Measurements from ENCODE around the gene MX2.
"Not testable (repeated sequence)": the region's sequence is repeated elsewhere in the genome, so short reads cannot be mapped to it uniquely, and the experiment has no call there.

Gene MX2, protein sequence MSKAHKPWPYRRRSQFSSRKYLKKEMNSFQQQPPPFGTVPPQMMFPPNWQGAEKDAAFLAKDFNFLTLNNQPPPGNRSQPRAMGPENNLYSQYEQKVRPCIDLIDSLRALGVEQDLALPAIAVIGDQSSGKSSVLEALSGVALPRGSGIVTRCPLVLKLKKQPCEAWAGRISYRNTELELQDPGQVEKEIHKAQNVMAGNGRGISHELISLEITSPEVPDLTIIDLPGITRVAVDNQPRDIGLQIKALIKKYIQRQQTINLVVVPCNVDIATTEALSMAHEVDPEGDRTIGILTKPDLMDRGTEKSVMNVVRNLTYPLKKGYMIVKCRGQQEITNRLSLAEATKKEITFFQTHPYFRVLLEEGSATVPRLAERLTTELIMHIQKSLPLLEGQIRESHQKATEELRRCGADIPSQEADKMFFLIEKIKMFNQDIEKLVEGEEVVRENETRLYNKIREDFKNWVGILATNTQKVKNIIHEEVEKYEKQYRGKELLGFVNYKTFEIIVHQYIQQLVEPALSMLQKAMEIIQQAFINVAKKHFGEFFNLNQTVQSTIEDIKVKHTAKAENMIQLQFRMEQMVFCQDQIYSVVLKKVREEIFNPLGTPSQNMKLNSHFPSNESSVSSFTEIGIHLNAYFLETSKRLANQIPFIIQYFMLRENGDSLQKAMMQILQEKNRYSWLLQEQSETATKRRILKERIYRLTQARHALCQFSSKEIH

GRCh38 chr21:41361786-41362604 is at the start of gene MX2:
Gene MX2 (plus strand): TSS chr21:41362027. CDS start chr21:41376907, 14,880 bp downstream.
- DNase-seq = peak in 1 of 56 donors; percentile 27

GRCh38 chr21:41313285-41314164 is 48.3 kb upstream of the MX2 start:
- DNase-seq = not testable (repeated sequence)

DNA sequence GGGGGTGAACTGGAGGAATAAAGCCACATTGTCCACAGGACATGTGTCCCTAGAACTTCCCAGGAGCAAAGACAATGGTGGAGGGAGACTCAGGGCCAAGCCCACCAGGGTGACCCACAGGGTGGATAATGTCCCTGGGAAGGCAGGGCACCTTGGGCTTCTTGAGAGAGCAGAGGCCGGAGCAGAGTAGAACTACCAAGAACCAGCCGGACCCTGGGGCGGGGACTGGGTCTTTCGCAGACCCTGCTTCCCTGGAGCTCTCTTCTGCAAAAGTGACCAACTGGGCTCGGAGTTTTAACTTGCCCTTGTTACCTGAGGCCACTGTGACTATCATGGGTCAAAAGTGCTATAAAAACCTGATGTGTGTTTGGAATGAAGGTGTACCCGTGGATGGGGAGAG is 46.1 kb upstream of the MX2 start:
- DNase-seq = no peak

- DNase-seq = peak in 1 of 56 donors; percentile 8
These were observed 45.4 kb upstream of the MX2 start, which contains the start of gene FAM3B for GRCh38 chr21:41316200-41317062. Gene FAM3B (plus strand): TSS chr21:41316801. CDS start chr21:41316880, 79 bp downstream.

- no peak for DNase-seq
These were observed 44.8 kb upstream of the MX2 start for GRCh38 chr21:41317063-41317392.

GRCh38 chr21:41317458-41317857 is 44.4 kb upstream of the MX2 start:
- DNase-seq = no peak

GRCh38 chr21:41318218-41318617 is 43.6 kb upstream of the MX2 start:
- DNase-seq = no peak

GRCh38 chr21:41319273-41319672 is 42.6 kb upstream of the MX2 start:
- no peak for DNase-seq

DNA sequence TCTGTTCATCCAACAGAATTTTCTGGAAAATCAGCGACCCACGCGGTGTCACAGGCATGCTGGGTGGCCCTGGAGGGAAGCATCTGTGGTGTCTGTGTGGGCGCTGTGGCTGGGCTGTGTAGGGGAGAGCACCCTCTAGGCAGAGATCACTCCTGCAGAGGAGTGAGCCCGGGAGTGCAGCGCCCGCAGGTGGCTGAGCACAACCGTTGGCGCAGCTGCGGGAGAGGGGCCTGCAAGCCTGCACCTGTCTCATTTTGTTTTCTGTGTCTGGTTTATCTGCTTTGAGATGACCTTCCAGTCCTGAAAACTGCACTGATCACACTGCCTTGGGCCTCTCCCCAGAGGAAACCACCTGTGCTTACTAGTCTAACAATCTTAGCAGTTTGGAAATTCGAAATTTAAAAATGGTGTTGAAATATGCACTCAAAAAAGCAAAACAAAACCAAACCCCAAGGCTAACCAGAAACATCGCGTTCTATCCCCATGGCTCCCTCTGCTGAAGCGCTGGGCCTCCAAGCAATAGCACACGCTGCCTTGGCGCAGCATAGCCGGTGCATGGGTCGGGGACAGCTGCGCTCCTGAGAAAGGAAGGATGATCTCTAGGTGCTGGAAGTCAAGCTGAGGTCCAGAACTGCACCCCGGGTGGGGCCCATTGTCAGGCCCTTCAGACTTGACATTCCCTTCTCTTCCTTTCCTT is 40.5 kb upstream of the MX2 start:
- DNase-seq = no peak

DNA sequence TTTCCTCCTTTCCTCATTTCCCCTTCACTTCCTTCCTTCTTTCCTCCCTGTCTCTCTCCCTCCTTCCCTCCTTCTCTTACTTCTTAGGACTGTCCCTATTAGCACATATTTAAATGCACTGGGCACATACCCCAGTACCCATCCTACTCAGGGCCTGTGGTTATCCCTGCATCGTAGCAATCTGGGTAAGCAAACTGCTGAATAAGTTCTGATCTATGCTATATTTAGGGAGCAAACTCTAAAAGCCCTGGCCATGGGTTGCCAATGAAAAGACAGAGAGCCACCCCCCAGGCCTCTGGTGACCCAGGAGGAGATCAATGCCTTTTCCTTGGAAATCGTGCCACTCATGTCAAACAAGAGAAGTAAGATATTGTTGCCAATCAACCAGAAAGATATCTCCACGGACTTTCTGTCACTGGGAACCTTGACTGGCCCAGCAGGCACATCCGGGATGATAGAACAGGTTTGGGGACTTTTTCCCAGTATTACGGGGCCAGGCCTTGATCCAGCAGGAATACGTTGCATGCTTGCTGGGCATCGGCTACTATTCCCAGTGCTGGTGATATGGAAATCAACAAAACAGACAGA is 39.8 kb upstream of the MX2 start:
- DNase-seq = no peak

DNA sequence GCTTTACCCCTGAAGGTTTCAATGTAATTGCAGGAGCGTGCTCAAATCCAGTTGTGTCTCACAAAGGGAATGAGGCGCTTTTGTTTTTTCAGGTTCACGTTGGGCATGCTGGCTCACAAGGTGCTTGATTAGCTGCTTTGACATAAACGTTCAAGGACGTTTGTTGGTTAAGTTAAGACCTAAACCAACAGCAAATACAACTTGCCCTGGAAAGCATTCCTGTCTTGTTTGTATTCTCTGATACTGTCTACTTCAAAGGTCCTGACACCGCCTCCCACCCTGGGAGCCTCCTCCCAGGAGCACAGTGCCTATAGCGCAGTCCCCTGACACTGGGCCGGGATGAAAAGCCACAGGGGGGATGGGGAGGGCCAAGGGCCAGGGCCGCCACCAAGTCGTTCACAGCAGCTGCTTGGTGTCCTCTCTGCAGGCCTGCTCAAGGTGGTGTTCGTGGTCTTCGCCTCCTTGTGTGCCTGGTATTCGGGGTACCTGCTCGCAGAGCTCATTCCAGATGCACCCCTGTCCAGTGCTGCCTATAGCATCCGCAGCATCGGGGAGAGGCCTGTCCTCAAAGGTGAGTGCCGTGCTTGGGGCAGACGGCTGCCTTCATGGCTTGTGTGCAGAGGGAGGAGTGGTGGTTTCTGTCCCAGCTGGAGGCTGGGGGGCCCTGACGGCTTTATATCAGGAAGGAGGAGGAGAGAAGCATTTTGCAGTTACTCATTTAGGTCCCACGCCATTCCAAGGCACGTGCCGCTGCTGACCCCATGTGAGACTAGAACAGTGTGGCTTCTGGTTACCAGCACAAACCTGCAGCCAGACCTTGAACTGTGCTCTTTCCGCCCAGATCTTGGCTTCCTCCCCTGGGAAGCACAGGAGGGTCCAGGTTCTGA is 39.1 kb upstream of the MX2 start:
- no peak for DNase-seq

DNA sequence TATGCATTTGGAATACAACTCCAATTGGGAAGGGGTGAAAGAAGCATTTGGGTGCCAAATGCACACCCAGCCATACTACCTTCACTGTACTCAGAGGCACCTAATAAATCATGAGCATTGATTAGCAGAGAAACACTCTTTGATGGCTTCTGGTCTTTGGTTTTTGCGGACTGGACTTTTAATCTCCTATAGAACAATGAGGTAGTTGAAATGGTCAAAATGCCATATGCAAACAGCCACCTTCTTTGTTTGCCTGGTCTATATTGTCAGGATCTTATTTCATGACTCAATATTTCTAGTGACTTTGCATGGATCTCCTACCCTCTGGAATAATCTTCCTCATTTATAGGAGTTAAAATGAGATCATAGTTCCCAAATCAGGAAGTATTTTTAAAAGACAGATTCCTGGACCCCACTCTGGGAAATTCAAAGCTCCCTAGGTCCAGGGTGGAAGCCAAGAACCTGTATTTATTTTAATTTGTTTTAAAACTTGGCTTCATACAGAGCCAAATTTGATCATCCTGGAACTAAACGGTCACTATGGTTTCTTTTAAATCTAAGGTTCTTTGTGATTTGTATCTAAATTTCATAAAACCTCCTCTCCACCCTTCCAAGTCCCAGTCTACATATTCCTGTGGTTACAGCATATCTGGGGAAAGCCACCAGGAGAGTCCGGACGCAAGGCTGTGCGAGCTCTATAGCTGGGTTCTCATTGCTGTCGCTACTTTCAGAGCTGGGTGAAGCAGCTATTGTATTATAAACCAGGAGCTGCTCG is 36.5 kb upstream of the MX2 start:
- no peak for DNase-seq

- no peak for DNase-seq
These were observed 35.3 kb upstream of the MX2 start for GRCh38 chr21:41326414-41327080.

GRCh38 chr21:41327753-41328152 is 34.1 kb upstream of the MX2 start:
- DNase-seq = no peak

DNA sequence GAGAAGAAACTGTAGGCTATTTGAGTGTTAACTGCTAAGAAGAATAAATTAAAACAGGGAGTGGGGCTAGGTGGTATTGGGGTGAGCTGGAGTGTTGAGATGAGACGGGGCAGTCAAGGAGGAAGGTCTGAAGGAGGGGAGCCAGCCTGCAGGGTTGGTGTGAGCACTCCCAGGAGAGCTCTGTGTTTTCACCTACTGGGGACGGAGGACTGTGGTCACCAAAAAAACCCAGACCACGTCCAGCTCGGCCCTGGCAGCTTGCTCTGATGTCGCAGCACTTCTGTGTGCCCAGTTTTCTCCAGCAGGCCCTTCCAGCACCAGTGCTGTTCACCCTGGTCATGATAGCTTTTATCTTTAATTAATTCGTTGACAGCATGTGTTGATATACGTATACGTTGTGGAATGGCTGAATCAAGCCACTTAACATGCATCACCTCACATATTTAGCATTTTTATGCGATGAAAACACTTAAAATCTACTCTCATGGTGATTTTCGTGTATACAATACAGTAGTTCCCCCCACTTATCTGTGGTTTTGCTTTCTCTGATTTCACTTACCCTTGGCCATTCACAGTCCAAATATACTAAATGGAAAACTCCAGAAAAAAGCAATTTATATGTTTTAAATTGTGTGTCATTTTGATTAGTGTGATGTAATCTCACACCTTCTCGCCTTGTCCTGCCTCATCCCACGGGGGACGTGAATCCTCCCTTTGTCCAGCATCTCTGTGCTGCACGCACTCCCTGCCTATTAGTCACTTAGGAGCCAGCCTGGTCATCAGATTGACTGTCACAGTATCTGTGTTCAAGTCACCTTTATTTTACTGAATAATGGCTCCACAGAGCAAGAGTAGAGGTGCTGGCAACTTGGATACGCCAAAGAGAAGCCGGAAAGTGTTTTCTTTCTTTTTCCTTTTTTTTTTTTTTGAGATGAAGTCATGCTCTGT is 32.9 kb upstream of the MX2 start:
- no peak for DNase-seq

Data from amygdala (tissue), 56 donors.